D721Med (cell line): ENCODE data around the gene AURKAIP1.
"Not testable (repeated sequence)": the region's sequence is repeated elsewhere in the genome, so short reads cannot be mapped to it uniquely, and the experiment has no call there.

Experiments
- DNase-seq: peaks from one replicate; pipeline ENCODE4 v3.0.0; 2011; ENCODE audit warnings: low spot score; ENCODE audit not compliant: insufficient read length
- FAIRE-seq: peaks from 2 replicates; lab custom pipeline; 2011; peaks lifted over from hg19 to GRCh38; lab: Jason Lieb, UNC
- CTCF ChIP-seq: IDR thresholded peaks from 2 replicates; pipeline ENCODE4 v1.5.1; 2012; ENCODE audit warnings: mild to moderate bottlenecking, control low read depth; ENCODE audit not compliant: insufficient read depth; ENCODE audit errors: missing control alignments

AURKAIP1 gene

GRCh38 chr1:1370771-1371300 is 4.2 kb downstream of the AURKAIP1 start:
- TF ChIP-seq CTCF: no peak
- FAIRE-seq: no peak

GRCh38 chr1:1370094-1370493 is 4.9 kb downstream of the AURKAIP1 start:
- not testable (repeated sequence) for DNase-seq, FAIRE-seq

More at GRCh38 chr1:1370771-1371300, 4.2 kb downstream of the AURKAIP1 start:
- no peak for DNase-seq

- DNase-seq: no peak
- no peak for TF ChIP-seq CTCF
- FAIRE-seq: no peak
Measured at GRCh38 chr1:1367315-1367714, 7.7 kb downstream of the AURKAIP1 start.

GRCh38 chr1:1366699-1367066 is 8.3 kb downstream of the AURKAIP1 start:
- FAIRE-seq (no peak), DNase-seq (no peak)
- no peak for TF ChIP-seq CTCF

GRCh38 chr1:1365875-1366698 is 8.9 kb downstream of the AURKAIP1 start:
- no peak for DNase-seq
- FAIRE-seq: no peak
- TF ChIP-seq CTCF: no peak

GRCh38 chr1:1364266-1364665 is 10.7 kb downstream of the AURKAIP1 start:
- no peak for DNase-seq
- FAIRE-seq: no peak
- TF ChIP-seq CTCF: no peak

GRCh38 chr1:1361982-1362423 is 13.0 kb downstream of the AURKAIP1 start:
- no peak for TF ChIP-seq CTCF
- FAIRE-seq (no peak), DNase-seq (no peak)
